Measurements from ENCODE around the gene EPHB1.

Gene EPHB1

GRCh38 chr3:134833453-134834163 is 38.5 kb downstream of the EPHB1 start:
- no peak for DNase-seq (ENCODE audit: low spot score)
- in situ Hi-C loops (cut with MboI; ENCODE audit: low sequenced_read_pairs, unreplicated experiment) = no loop called here
- no peak for TF ChIP-seq CTCF (IDR thresholded peaks at IDR 0.05; ENCODE audit: borderline replicate concordance, control extremely low read depth, extremely low read depth, insufficient read depth, missing control alignments)

DNA sequence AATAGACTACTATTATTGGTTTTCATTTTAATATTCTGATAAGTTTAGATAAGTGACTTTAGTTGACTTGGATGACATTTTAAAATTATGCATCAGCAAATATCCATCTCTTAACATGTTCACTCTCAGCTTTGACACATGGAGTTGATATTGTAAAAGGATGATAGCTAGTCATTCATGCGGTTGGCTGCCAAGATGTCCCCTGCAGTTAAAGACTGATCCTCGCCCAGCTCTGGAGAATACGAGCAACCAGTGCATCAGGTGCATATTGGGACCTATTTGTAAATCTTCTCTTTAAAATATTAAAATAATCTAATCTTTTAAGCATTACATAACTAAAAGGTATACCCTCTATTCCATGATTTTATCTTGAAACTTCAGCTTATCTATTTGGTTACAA is 41.9 kb downstream of the EPHB1 start:
- no peak for DNase-seq (ENCODE audit: low spot score)
- TF ChIP-seq CTCF (IDR thresholded peaks at IDR 0.05; ENCODE audit: borderline replicate concordance, control extremely low read depth, extremely low read depth, insufficient read depth, missing control alignments) = no peak
- in situ Hi-C loops (cut with MboI; ENCODE audit: low sequenced_read_pairs, unreplicated experiment) = no loop called here

DNA sequence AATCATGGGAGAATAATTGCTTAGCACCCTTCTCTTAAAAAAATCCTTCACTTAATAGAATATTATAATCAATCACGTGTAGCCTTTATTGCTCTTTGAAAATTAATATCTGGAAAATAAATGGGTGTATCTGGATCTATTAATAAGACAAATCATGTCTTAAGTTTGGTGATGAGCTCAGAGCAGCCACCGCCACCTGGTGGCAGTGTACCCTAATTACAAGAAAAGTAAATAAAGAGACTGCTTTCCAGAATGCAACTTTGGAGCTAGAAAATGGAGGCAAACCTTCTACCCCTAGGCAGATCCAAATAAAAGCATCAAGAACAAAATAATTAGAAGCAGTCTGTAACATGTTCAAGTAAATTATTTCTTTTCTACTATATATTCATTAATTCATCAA is 43.5 kb downstream of the EPHB1 start:
- no peak for DNase-seq (ENCODE audit: low spot score)
- TF ChIP-seq CTCF (IDR thresholded peaks at IDR 0.05; ENCODE audit: borderline replicate concordance, control extremely low read depth, extremely low read depth, insufficient read depth, missing control alignments) = no peak
- in situ Hi-C loops (cut with MboI; ENCODE audit: low sequenced_read_pairs, unreplicated experiment) = no loop called here

GRCh38 chr3:134839422-134839821 is 44.4 kb downstream of the EPHB1 start:
- DNase-seq (ENCODE audit: low spot score) = no peak
- in situ Hi-C loops (cut with MboI; ENCODE audit: low sequenced_read_pairs, unreplicated experiment) = no loop called here
- no peak for TF ChIP-seq CTCF (IDR thresholded peaks at IDR 0.05; ENCODE audit: borderline replicate concordance, control extremely low read depth, extremely low read depth, insufficient read depth, missing control alignments)

DNA sequence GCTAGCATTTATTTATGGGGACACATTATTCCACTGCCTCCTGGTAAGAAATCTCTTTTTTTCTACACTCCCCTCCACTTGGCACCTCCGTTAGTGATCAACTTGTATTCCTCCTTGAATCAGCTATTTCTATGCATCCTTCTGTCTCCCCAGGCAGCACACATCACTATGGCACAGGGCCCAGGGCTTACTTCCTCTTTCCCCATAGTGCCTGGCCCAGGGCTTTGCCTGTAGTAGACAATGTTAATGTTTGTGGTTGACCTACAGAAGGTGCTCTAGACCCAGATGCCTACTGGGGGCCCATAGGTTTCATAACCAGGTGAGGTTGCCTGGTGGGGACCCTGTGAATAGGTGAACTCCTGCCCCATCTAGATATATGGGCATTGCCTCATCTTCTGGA is 44.9 kb downstream of the EPHB1 start:
- in situ Hi-C loops (cut with MboI; ENCODE audit: low sequenced_read_pairs, unreplicated experiment) = no loop called here
- no peak for DNase-seq (ENCODE audit: low spot score)
- no peak for TF ChIP-seq CTCF (IDR thresholded peaks at IDR 0.05; ENCODE audit: borderline replicate concordance, control extremely low read depth, extremely low read depth, insufficient read depth, missing control alignments)

DNA sequence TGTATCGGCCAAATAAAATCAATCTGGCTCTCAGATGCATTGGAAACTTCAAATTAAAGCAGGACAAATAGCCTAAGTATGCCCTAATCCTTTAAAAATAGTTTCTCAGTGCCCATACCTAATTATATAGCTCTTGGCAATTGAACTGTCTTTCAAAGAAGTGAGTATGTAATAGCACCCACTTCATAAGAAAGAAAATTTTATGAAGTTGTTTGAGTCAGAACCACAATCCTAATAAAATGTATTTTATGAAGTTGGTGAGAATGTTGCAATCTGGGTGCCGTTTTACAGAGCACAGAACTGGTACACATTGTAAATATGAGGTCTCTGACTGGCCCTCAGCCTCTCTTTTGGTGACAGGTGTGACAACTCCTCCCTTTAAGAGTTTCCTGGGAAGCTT is 45.4 kb downstream of the EPHB1 start:
- DNase-seq (ENCODE audit: low spot score) = no peak
- no peak for TF ChIP-seq CTCF (IDR thresholded peaks at IDR 0.05; ENCODE audit: borderline replicate concordance, control extremely low read depth, extremely low read depth, insufficient read depth, missing control alignments)
- in situ Hi-C loops (cut with MboI; ENCODE audit: low sequenced_read_pairs, unreplicated experiment) = no loop called here

Data from GM13976 (cell line).